HepG2 (cell line): Measurements from ENCODE around the gene THADA. TPM values are rescaled to one million over a fixed set of nuclear protein-coding genes. Genes with fewer than 3 reads are reported as not detected.

Experiments
- ETS1 ChIP-seq: sonication (generic); formaldehyde crosslinking; IDR thresholded peaks from 2 replicates; pipeline ENCODE4 v1.4.0; 2020; ENCODE audit warnings: missing genetic modification reagents
- GLMP ChIP-seq: sonication (generic); formaldehyde crosslinking; IDR thresholded peaks from 2 replicates; pipeline ENCODE4 v1.9.0; 2021; ENCODE audit warnings: missing genetic modification reagents, mild to moderate bottlenecking, borderline replicate concordance
- GMEB2 ChIP-seq: IDR thresholded peaks from 2 replicates; pipeline ENCODE4 v1.6.1; 2016; ENCODE audit warnings: missing biosample characterization, missing genetic modification reagents, low read depth
- GRHL1 ChIP-seq: sonication (generic); formaldehyde crosslinking; conservative IDR thresholded peaks from 2 replicates; pipeline ENCODE4 v1.8.0; 2022; ENCODE audit warnings: missing genetic modification reagents
- HMG20B ChIP-seq: conservative IDR thresholded peaks from 2 replicates; pipeline ENCODE4 v1.6.1; 2016; ENCODE audit warnings: missing genetic modification reagents, missing compliant biosample characterization
- HOXA5 ChIP-seq: sonication (generic); formaldehyde crosslinking; IDR thresholded peaks from 2 replicates; pipeline ENCODE4 v1.4.0; 2020; ENCODE audit warnings: missing genetic modification reagents
- REST ChIP-seq, 2 experiments: IDR thresholded peaks; 2 replicates each; pipeline ENCODE4 v1.6.1; 2011 to 2012; ENCODE audit warnings: low read length in 2 of 2, borderline replicate concordance in 1 of 2, low read depth in 1 of 2, mild to moderate bottlenecking in 1 of 2, moderate library complexity in 1 of 2
- SAFB2 ChIP-seq: sonication (generic); formaldehyde crosslinking; IDR thresholded peaks from 2 replicates; pipeline ENCODE4 v1.5.1; 2020; ENCODE audit warnings: missing genetic modification reagents, low read depth, mild to moderate bottlenecking, borderline replicate concordance
- THAP8 ChIP-seq: sonication (generic); formaldehyde crosslinking; IDR thresholded peaks from 2 replicates; pipeline ENCODE4 v1.5.1; 2020; ENCODE audit warnings: missing genetic modification reagents, mild to moderate bottlenecking, borderline replicate concordance
- ZBTB2 ChIP-seq: sonication (generic); formaldehyde crosslinking; IDR thresholded peaks from 2 replicates; pipeline ENCODE4 v1.8.0; 2022; ENCODE audit warnings: low read depth, missing genetic modification reagents
- ZFYVE20 ChIP-seq: sonication (generic); formaldehyde crosslinking; IDR thresholded peaks from 2 replicates; pipeline ENCODE4 v1.8.0; 2023; ENCODE audit warnings: low read depth, mild to moderate bottlenecking, moderate library complexity, missing genetic modification reagents, borderline replicate concordance
- ZNF230 ChIP-seq: sonication (generic); formaldehyde crosslinking; IDR thresholded peaks from 2 replicates; pipeline ENCODE4 v1.4.0; 2020; ENCODE audit warnings: mild to moderate bottlenecking, missing genetic modification reagents
- ZNF274 ChIP-seq: sonication (generic); formaldehyde crosslinking; IDR thresholded peaks from 2 replicates; pipeline ENCODE4 v1.5.1; 2020; ENCODE audit warnings: mild to moderate bottlenecking, missing genetic modification reagents
- ZNF33B ChIP-seq: sonication (generic); formaldehyde crosslinking; IDR thresholded peaks from 2 replicates; pipeline ENCODE4 v1.5.1; 2020; ENCODE audit warnings: mild to moderate bottlenecking, missing genetic modification reagents
- ZSCAN21 ChIP-seq: sonication (generic); formaldehyde crosslinking; IDR thresholded peaks from 2 replicates; pipeline ENCODE4 v1.8.0; 2022; ENCODE audit warnings: mild to moderate bottlenecking, missing genetic modification reagents, moderate library complexity, borderline replicate concordance
- polyA plus RNA-seq, 8 experiments: library from polyadenylated mRNA; depleted of rRNA in 3 of 8; stranded (reverse) in 7 of 8; unstranded in 1 of 8; fragments of >200 nt; fragmentation: Illumina TruSeq in 4 of 8; extraction: Trizol in 4 of 8; gene quantifications; 2 replicates each; pipeline versions ENCODE4 v1.2.1 to v1.2.3, GENCODE V29; 2011 to 2016; ENCODE audit warnings: low read depth in 4 of 8, missing spikeins in 1 of 8, mixed read lengths in 1 of 8; ENCODE audit not compliant: insufficient read depth in 1 of 8
- total RNA-seq, 5 experiments: library from RNA; depleted of rRNA; stranded (reverse); fragments of >200 nt; fragmentation: Illumina TruSeq; extraction: Trizol; gene quantifications; 2 replicates each; pipeline ENCODE4 v1.2.3, GENCODE V29; 2016; ENCODE audit warnings: low read depth in 1 of 5

The THADA gene
- total and polyA plus RNA-seq, 2 of the 13 experiments (the other 11 are each of a cell fraction or from before 2014, with no cell fraction given): 12.7 to 21.7 TPM

- peak in 1 of 2 experiments; percentile 45; a peak in 1 of 4 replicates for TF ChIP-seq REST (IDR thresholded peaks at IDR 0.05; ENCODE audit: borderline replicate concordance in 1 of 2, low read depth in 1 of 2, low read length in 2 of 2)
- TF ChIP-seq ZNF230 (CRISPR knock-in tag): peak; percentile 72; the same call in 1 of the 2 replicates
- 0 out of 2 replicates have a peak, but pooled peaks have one; percentile 9 for TF ChIP-seq HMG20B (CRISPR knock-in tag)
- no peak for TF ChIP-seq ZNF33B (CRISPR knock-in tag)
- peak; percentile 91 for TF ChIP-seq ZSCAN21 (CRISPR knock-in tag)
- no peak for TF ChIP-seq GLMP
- TF ChIP-seq THAP8 (CRISPR knock-in tag): no peak
- TF ChIP-seq HOXA5 (CRISPR knock-in tag): peak; percentile 93
- peak; percentile 88 for TF ChIP-seq ZNF274
- no peak for TF ChIP-seq ZFYVE20 (CRISPR knock-in tag)
- TF ChIP-seq ETS1 (CRISPR knock-in tag): no peak; the same call in 1 of the 2 replicates
- TF ChIP-seq ZBTB2 (CRISPR knock-in tag): peak; percentile 79
- TF ChIP-seq SAFB2 (CRISPR knock-in tag): no peak
- no peak for TF ChIP-seq GRHL1 (CRISPR knock-in tag)
- TF ChIP-seq GMEB2 (CRISPR knock-in tag): peak; percentile 67
Observed at GRCh38 chr2:43595603-43596412, at the start of gene THADA (continued).
